Measurements from ENCODE around the gene ATP13A1.
A peak's percentile ranks its signal among the peaks of the same experiment; 100 is the strongest.
"Not testable (repeated sequence)": the region's sequence is repeated elsewhere in the genome, so short reads cannot be mapped to it uniquely, and the experiment has no call there.

The ATP13A1 gene

GRCh38 chr19:19619181-19619848 is 44.2 kb downstream of the ATP13A1 start:
- no peak for DNase-seq (ENCODE audit: low read depth)

GRCh38 chr19:19618219-19619051 is 45.0 kb downstream of the ATP13A1 start, which contains the start of gene PBX4:
Gene PBX4 (minus strand): TSS chr19:19618687. CDS start chr19:19618629, 58 bp downstream.
- DNase-seq (ENCODE audit: low read depth), result peak; percentile 95

DNA sequence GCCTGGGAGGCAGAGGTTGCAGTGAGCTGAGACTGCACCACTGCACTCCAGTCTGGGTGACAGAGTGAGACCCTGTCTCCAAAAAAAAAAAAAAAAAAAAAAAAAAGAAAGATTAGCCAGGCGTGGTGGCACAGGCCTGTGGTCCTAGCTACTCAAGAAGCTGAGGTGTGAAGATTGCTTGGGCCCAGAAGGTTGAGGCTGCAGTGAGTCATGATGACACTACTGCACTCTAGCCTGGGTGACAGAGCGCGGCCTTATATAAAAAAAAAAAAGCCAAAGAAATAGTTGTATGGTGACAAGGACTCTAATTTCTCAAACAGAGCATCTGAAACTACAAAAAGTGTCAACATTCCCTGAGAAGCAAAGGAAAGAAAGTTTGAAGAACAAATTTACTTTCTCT is 48.4 kb downstream of the ATP13A1 start:
- DNase-seq (ENCODE audit: low read depth), result peak; percentile 83

GRCh38 chr19:19613506-19613905 is 50.0 kb downstream of the ATP13A1 start:
- DNase-seq (ENCODE audit: low read depth), result peak; percentile 51

DNA sequence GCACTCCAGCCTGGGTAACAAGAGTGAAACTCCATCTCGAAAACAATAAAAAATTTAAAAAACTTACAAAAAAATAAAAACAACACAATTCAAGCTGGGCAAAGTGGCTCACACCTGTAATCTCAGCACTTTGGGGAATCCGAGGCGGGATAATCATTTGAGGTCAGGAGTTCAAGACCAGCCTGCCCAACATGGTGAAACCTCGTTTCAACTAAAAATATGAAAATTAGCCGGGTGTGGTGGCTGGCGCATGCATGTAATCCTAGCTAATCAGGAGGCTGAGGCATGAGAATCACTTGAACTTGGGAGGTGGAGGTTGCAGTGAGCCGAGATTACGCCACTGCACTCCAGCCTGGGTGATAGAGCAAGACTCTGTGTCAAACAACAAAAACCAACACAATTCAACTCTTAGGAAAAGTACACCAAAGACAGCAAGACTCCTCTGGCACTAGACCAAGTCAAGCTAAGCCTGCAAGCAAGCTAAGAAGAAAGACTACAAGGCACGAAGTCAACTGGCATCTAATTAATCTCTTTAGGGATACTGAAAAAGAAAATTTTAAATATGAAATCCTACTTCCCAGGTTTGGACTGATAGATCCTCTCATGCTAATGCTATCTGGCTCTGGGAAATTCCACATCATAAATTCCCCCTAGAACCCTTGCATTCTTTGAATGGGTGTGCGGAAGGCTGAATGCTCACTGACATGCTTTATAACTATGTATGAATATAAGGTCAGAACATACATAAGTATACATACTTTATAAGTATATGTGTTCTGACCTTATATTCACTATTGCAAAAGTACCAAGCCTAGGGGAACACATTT is 52.9 kb downstream of the ATP13A1 start:
- DNase-seq (ENCODE audit: low read depth), result no peak

- not testable (repeated sequence) for DNase-seq (ENCODE audit: low read depth)
These were observed 56.8 kb downstream of the ATP13A1 start for GRCh38 chr19:19606686-19607085.

DNA sequence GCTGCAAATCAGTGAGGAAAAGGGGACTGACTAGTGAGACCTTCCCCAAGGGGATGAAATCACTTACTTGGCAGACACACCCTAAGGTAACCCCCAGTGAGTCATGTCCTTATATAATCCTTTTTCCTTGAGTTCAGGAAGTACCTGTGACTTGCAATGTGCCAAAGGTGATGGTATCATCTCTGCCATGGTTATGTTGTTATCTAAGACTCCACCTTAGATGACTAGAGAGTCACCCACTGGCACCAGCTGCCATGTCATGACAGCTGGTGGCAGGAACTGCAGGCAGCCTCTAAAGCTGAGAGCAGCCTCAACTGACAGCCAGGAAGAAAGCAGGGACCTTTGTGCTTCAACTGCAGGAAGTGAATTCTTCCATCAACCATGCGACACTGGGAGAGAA is 57.5 kb downstream of the ATP13A1 start:
- peak; percentile 57 for DNase-seq (ENCODE audit: low read depth)

DNA sequence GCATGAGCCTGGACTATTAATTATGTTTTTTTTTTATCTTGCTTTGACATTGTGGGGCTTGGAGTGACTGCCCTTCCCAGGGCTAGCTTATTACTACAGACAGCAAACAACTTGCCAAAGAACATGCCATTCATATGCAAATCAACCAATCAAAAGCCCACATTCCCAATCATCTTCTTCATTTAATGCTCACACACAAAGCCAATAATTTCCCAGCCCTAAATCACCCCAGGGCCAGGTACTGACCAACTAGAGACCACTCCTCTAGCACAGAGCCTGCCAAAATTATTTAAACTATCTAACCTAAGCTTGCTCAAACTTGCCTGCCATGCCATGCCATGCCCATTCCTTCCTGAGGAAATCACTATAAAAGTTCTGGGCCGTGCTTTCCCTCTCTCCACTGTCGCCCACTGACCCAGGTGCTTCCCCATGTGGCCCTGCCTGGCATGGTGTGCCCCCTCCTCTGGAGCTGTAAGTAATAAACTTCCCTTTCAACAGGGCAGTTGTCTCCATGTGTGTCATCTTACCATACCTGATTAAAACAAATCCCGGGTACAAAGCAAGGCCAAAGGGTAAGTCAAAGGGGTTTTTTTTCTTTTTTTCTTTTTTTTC is 60.7 kb downstream of the ATP13A1 start:
- no peak for DNase-seq (ENCODE audit: low read depth)

GRCh38 chr19:19602136-19602712 is 61.3 kb downstream of the ATP13A1 start:
- no peak for DNase-seq (ENCODE audit: low read depth)

GRCh38 chr19:19600793-19601330 is 62.6 kb downstream of the ATP13A1 start:
- no peak for DNase-seq (ENCODE audit: low read depth)

DNA sequence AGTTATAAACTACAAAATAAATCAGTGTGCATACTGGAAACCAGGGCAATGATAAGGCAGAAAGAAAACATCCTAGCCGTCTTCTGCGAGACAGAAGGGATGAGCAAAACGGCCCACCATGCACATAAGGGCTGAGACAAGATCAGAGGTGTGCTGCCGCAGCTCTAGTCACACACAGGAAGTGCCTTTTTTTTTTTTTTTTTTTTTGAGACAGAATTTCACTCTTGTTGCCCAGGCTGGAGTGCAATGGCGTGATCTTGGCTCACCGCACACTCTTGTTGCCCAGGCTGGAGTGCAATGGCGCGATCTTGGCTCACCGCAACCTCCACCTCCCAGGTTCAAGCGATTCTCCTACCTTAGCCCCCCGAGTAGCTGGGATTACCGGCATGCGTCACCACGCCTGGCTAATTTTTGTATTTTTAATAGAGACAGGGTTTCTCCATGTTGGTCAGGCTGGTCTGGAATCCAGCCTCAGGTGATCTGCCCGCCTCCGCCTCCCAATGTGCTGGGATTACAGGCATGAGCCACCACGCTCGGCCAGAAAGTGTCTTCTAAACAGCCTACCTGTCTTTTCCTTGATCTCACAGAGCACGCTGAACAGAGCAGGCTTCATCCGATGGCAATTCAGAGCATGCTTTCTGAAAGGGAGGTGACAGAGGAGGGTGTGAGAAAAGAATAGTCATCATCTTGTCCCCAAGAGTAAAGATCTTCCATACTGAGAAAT is 64.6 kb downstream of the ATP13A1 start:
- DNase-seq (ENCODE audit: low read depth), result not testable (repeated sequence)

DNA sequence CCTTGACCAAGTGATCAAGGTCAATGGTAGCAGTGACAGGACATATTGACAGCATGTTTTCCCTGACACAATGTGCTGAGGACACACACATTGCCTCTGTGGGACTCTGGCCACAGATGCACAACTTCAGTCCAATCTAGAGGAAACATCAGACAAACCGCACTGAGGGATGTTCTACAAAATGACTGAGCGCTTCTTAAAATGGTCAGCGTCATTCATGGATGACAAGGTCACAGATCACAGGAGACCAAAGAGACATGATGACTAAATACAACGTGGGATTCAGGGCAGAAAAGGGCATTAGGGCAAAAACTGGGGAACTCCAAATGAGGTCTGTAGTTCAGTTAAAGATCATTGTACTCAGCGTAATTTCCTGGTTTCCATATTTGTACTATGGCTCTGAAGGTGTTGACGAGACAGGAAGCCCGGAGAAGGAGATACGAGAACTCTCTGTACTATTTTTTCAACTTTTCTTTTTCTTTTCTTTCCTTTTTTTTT is 65.6 kb downstream of the ATP13A1 start:
- no peak for DNase-seq (ENCODE audit: low read depth)

All from ELR (cell line).